GM23338 (cell line): ENCODE data around the gene SIL1. TPM values are rescaled to one million over a fixed set of nuclear protein-coding genes. Genes with fewer than 3 reads are reported as not detected.
A peak's percentile ranks its signal among the peaks of the same experiment; 100 is the strongest.

ENCODE experiments used
- ATAC-seq: fragments of 200-7000 bp; cut with Tn5 transposase; 3 replicates; pipeline ENCODE4 v1.9.1; 2020
- DNase-seq: peaks from one replicate; pipeline ENCODE4 v3.0.0-alpha.2; 2015; ENCODE audit warnings: low spot score
- H2AFZ ChIP-seq: fragments of 200-600 bp; sonication (generic); 2 replicates; pipeline ENCODE4 v1.8.0; 2016; ENCODE audit warnings: antibody characterized with exemption, mild to moderate bottlenecking, moderate library complexity
- H3F3A ChIP-seq: fragments of 200-600 bp; sonication (generic); replicated peaks from 2 replicates; pipeline ENCODE4 v1.8.0; 2017; ENCODE audit warnings: antibody characterized with exemption, mixed run types, low read depth
- H3K27ac ChIP-seq: fragments of 200-600 bp; sonication (generic); 2 replicates; pipeline ENCODE4 v1.6.1; 2016; ENCODE audit warnings: low read depth
- H3K27me3 ChIP-seq: fragments of 200-600 bp; sonication (generic); 2 replicates; pipeline ENCODE4 v1.8.0; 2016; ENCODE audit warnings: mild to moderate bottlenecking, mixed run types, moderate library complexity; ENCODE audit not compliant: insufficient read depth
- H3K36me3 ChIP-seq: fragments of 200-600 bp; sonication (generic); 2 replicates; pipeline ENCODE4 v1.8.0; 2016; ENCODE audit warnings: mild to moderate bottlenecking; ENCODE audit not compliant: insufficient read depth
- H3K4me1 ChIP-seq: fragments of 200-600 bp; sonication (generic); 2 replicates; pipeline ENCODE4 v1.8.0; 2016; ENCODE audit warnings: mild to moderate bottlenecking, moderate library complexity; ENCODE audit not compliant: insufficient read depth
- H3K4me2 ChIP-seq: fragments of 200-600 bp; sonication (generic); 2 replicates; pipeline ENCODE4 v1.7.1; 2017; ENCODE audit warnings: mixed run types
- H3K4me3 ChIP-seq: fragments of 200-600 bp; sonication (generic); 2 replicates; pipeline ENCODE4 v1.6.1; 2016; ENCODE audit warnings: mixed run types
- H3K79me2 ChIP-seq: fragments of 200-600 bp; sonication (generic); replicated peaks from 2 replicates; pipeline ENCODE4 v1.8.0; 2017; ENCODE audit warnings: mild to moderate bottlenecking; ENCODE audit not compliant: insufficient read depth
- H3K9me2 ChIP-seq: fragments of 200-600 bp; sonication (generic); 2 replicates; pipeline ENCODE4 v1.8.0; 2017; ENCODE audit not compliant: insufficient read depth
- H4K20me1 ChIP-seq: fragments of 200-600 bp; sonication (generic); replicated peaks from 2 replicates; pipeline ENCODE4 v1.8.0; 2017; ENCODE audit warnings: mild to moderate bottlenecking; ENCODE audit not compliant: insufficient read depth
- H3K27ac Mint-ChIP-seq: 2 replicates; pipeline ENCODE4 v1.8.0; 2020; ENCODE audit warnings: inconsistent platforms, mild to moderate bottlenecking, moderate library complexity, mixed read lengths
- H3K27me3 Mint-ChIP-seq: 3 replicates; pipeline ENCODE4 v1.8.0; 2022; ENCODE audit warnings: low read depth, mild to moderate bottlenecking, moderate library complexity, mixed read lengths, inconsistent platforms; ENCODE audit not compliant: insufficient read depth, poor library complexity
- H3K36me3 Mint-ChIP-seq: 3 replicates; pipeline ENCODE4 v1.8.0; 2021; ENCODE audit warnings: low read depth, mild to moderate bottlenecking, inconsistent platforms, moderate library complexity, mixed read lengths
- H3K4me1 Mint-ChIP-seq: 3 replicates; pipeline ENCODE4 v1.8.0; 2020; ENCODE audit warnings: mild to moderate bottlenecking, inconsistent platforms, mixed read lengths
- H3K4me3 Mint-ChIP-seq: 3 replicates; pipeline ENCODE4 v1.8.0; 2021; ENCODE audit warnings: moderate library complexity, mild to moderate bottlenecking, inconsistent platforms, mixed read lengths
- H3K9me3 Mint-ChIP-seq: 3 replicates; pipeline ENCODE4 v1.8.0; 2020; ENCODE audit warnings: moderate library complexity, mild to moderate bottlenecking, inconsistent platforms, mixed read lengths
- CREB1 ChIP-seq: fragments of 250-450 bp; sonication (Bioruptor Pico); IDR thresholded peaks from 2 replicates; pipeline ENCODE4 v1.5.0; 2020; ENCODE audit warnings: low read depth, mild to moderate bottlenecking, moderate library complexity
- ETS1 ChIP-seq: IDR thresholded peaks from 2 replicates; pipeline ENCODE4 v1.6.1; 2016; ENCODE audit warnings: antibody characterized with exemption
- EZH2 ChIP-seq: fragments of 200-600 bp; sonication (generic); IDR thresholded peaks from one replicate; pipeline ENCODE4 v1.8.0; 2017; ENCODE audit warnings: antibody characterized with exemption, mild to moderate bottlenecking, low read depth; ENCODE audit not compliant: unreplicated experiment
- EZH2phosphoT487 ChIP-seq: fragments of 200-600 bp; sonication (generic); IDR thresholded peaks from one replicate; pipeline ENCODE4 v1.8.1; 2018; ENCODE audit warnings: antibody characterized with exemption; ENCODE audit not compliant: unreplicated experiment
- JUNB ChIP-seq: IDR thresholded peaks from one replicate; pipeline ENCODE4 v1.6.1; 2016; ENCODE audit warnings: antibody characterized with exemption; ENCODE audit not compliant: unreplicated experiment
- NANOG ChIP-seq: IDR thresholded peaks from 2 replicates; pipeline ENCODE4 v1.6.1; 2016; ENCODE audit warnings: antibody characterized with exemption, borderline replicate concordance
- POLR2AphosphoS5 ChIP-seq: IDR thresholded peaks from 2 replicates; pipeline ENCODE4 v1.6.1; 2016; ENCODE audit warnings: antibody characterized with exemption, low read depth
- STAT1 ChIP-seq: IDR thresholded peaks from one replicate; pipeline ENCODE4 v1.6.1; 2016; ENCODE audit warnings: antibody characterized with exemption; ENCODE audit not compliant: unreplicated experiment
- ZNF114 ChIP-seq: fragments of 250-450 bp; sonication (Bioruptor Pico); IDR thresholded peaks from 2 replicates; pipeline ENCODE4 v1.5.0; 2020; ENCODE audit warnings: mild to moderate bottlenecking, moderate library complexity
- ZNF331 ChIP-seq: fragments of 250-450 bp; sonication (Bioruptor Pico); IDR thresholded peaks from 2 replicates; pipeline ENCODE4 v1.5.0; 2020; ENCODE audit warnings: low read depth, mild to moderate bottlenecking, moderate library complexity
- ZNF462 ChIP-seq: fragments of 250-450 bp; sonication (Bioruptor Pico); IDR thresholded peaks from 2 replicates; pipeline ENCODE4 v1.5.0; 2020; ENCODE audit warnings: mild to moderate bottlenecking, moderate library complexity
- polyA plus RNA-seq: library from polyadenylated mRNA; unstranded; fragments of >200 nt; fragmentation: Nextera tagmentation; extraction: Ambion mirVana; gene quantifications from 2 replicates; pipeline ENCODE4 v1.2.1, GENCODE V29; 2016
- total RNA-seq: library from RNA; depleted of rRNA; stranded (reverse); fragments of >200 nt; shearing (Covaris generic); gene quantifications from 2 replicates; pipeline ENCODE4 v1.2.3, GENCODE V29; 2014
- TF ChIP-seq, protein P1 (sequence below), 2 experiments: fragments of 200-600 bp in 1 of 2; sonication (generic) in 1 of 2; conservative IDR thresholded peaks; 2 replicates each; pipeline versions ENCODE4 v1.5.1 to v1.6.1; 2016 to 2017; ENCODE audit warnings: antibody characterized with exemption in 2 of 2, low read depth in 2 of 2, mild to moderate bottlenecking in 2 of 2, moderate library complexity in 1 of 2

The SIL1 gene
- total and polyA plus RNA-seq, 2 experiments from 2014 or later, result 5.5 to 5.9 TPM

- TF ChIP-seq, protein P1, sequence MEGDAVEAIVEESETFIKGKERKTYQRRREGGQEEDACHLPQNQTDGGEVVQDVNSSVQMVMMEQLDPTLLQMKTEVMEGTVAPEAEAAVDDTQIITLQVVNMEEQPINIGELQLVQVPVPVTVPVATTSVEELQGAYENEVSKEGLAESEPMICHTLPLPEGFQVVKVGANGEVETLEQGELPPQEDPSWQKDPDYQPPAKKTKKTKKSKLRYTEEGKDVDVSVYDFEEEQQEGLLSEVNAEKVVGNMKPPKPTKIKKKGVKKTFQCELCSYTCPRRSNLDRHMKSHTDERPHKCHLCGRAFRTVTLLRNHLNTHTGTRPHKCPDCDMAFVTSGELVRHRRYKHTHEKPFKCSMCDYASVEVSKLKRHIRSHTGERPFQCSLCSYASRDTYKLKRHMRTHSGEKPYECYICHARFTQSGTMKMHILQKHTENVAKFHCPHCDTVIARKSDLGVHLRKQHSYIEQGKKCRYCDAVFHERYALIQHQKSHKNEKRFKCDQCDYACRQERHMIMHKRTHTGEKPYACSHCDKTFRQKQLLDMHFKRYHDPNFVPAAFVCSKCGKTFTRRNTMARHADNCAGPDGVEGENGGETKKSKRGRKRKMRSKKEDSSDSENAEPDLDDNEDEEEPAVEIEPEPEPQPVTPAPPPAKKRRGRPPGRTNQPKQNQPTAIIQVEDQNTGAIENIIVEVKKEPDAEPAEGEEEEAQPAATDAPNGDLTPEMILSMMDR (conservative IDR thresholded peaks at IDR 0.05; ENCODE audit: low read depth in 2 of 2), result no peak
These were observed 278.0 kb downstream of the SIL1 start (continued) for GRCh38 chr5:138920181-138920580.

DNA sequence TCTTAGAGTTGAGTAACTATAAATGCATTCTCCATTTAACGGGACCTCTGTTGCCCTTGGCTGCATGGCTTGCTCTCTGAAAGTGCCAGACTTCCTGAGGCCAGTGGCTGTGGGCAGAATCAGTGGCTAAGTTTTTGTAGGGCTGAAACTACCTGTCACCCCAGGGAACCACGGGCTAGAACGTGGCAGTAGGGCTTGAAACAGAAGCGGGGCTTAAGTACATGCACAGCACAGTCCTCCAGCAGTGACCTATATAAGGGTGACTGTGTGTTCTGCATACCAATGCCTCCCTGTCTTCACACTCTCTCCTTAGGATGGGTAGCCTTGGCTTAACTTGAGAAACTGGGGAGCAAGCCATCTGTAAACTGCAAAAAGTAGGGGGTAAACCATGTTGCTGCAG, 279.5 kb downstream of the SIL1 start:
- Histone ChIP-seq H3K4me3 (no peak overlapping the region), H3K4me1 (no peaks in the 10 kb centered on the region; the same call in 1 of the 2 replicates), H3K79me2 (peaks cover 10% of the 10 kb centered on the region; the same call in 1 of the 2 replicates), H3K4me2 (no peak overlapping the region), H4K20me1 (no peaks in the 10 kb centered on the region; the same call in 1 of the 2 replicates), H3K27me3 (no peaks in the 10 kb centered on the region), H2AFZ (no peak overlapping the region), H3K36me3 (no peaks in the 10 kb centered on the region), H3F3A (no peaks in the 10 kb centered on the region), H3K27ac (no peak overlapping the region), H3K9me2 (no peaks in the 10 kb centered on the region)
- Mint-ChIP-seq H3K36me3 (peaks cover 21% of the 10 kb centered on the region; the same call in 2 of the 3 replicates), H3K4me3 (no peak overlapping the region), H3K9me3 (no peaks in the 10 kb centered on the region), H3K27me3 (peaks cover 3% of the 10 kb centered on the region), H3K27ac (no peak overlapping the region), H3K4me1 (peaks cover 10% of the 10 kb centered on the region; the same call in 2 of the 3 replicates)
- DNase-seq (no peak), ATAC-seq (peak; percentile 89)
- no peak for TF ChIP-seq POLR2AphosphoS5
- TF ChIP-seq ZNF331 (CRISPR knock-in tag), result no peak
- no peak for TF ChIP-seq EZH2phosphoT487
- TF ChIP-seq ZNF462, result no peak
- no peak for TF ChIP-seq EZH2
- TF ChIP-seq JUNB, result no peak
- TF ChIP-seq ZNF114 (CRISPR knock-in tag), result no peak
- TF ChIP-seq ETS1, result no peak
- no peak for TF ChIP-seq NANOG
- TF ChIP-seq, protein P1 (conservative IDR thresholded peaks at IDR 0.05; ENCODE audit: low read depth in 2 of 2), result no peak
- TF ChIP-seq CREB1, result no peak
- no peak for TF ChIP-seq STAT1
